Measurements from ENCODE around the gene CXXC4. TPM values are rescaled to one million over a fixed set of nuclear protein-coding genes. Genes with fewer than 3 reads are reported as not detected.
A peak's percentile ranks its signal among the peaks of the same experiment; 100 is the strongest.

The CXXC4 gene
- 4.5 TPM for polyA plus RNA-seq (2012; ENCODE audit: insufficient read length, low read depth)

GRCh38 chr4:104494822-104495559, at the start of gene CXXC4:
CXXC4 (minus strand) TSS chr4:104494894; CDS start chr4:104491802, 3,092 bp downstream.
- TF ChIP-seq POLR2AphosphoS5 (IDR thresholded peaks at IDR 0.05; ENCODE audit: low read depth, low read length) (peak; percentile 90), FOXP2 (optimal IDR thresholded peaks at IDR 0.05; ENCODE audit: borderline replicate concordance, extremely low read depth, extremely low read length, insufficient read depth) (peak; percentile 66), REST (IDR thresholded peaks at IDR 0.05; ENCODE audit: insufficient read depth in 1 of 2, low read depth in 2 of 2, low read length in 2 of 2) (peak in 1 of 2 experiments; percentile 13; a peak in 1 of 4 replicates), SIN3A (IDR thresholded peaks at IDR 0.05; ENCODE audit: borderline replicate concordance, insufficient read depth, low read length) (peak; percentile 83), TAF1 (IDR thresholded peaks at IDR 0.05; ENCODE audit: borderline replicate concordance, insufficient read depth, low read length) (peak; percentile 78; the same call in 1 of the 2 replicates)

- no peak for TF ChIP-seq TAF1 (IDR thresholded peaks at IDR 0.05; ENCODE audit: borderline replicate concordance, insufficient read depth, low read length)
- TF ChIP-seq SIN3A (IDR thresholded peaks at IDR 0.05; ENCODE audit: borderline replicate concordance, insufficient read depth, low read length), result no peak
- TF ChIP-seq POLR2AphosphoS5 (IDR thresholded peaks at IDR 0.05; ENCODE audit: low read depth, low read length), result no peak
- no peak for TF ChIP-seq REST (IDR thresholded peaks at IDR 0.05; ENCODE audit: insufficient read depth in 1 of 2, low read depth in 2 of 2, low read length in 2 of 2)
- no peak for TF ChIP-seq FOXP2 (optimal IDR thresholded peaks at IDR 0.05; ENCODE audit: borderline replicate concordance, extremely low read depth, extremely low read length, insufficient read depth)
Measured at GRCh38 chr4:104533156-104533555, 38.5 kb upstream of the CXXC4 start.

- no peak for TF ChIP-seq SIN3A (IDR thresholded peaks at IDR 0.05; ENCODE audit: borderline replicate concordance, insufficient read depth, low read length)
- TF ChIP-seq REST (IDR thresholded peaks at IDR 0.05; ENCODE audit: insufficient read depth in 1 of 2, low read depth in 2 of 2, low read length in 2 of 2), result no peak
- TF ChIP-seq POLR2AphosphoS5 (IDR thresholded peaks at IDR 0.05; ENCODE audit: low read depth, low read length), result no peak
- no peak for TF ChIP-seq TAF1 (IDR thresholded peaks at IDR 0.05; ENCODE audit: borderline replicate concordance, insufficient read depth, low read length)
- TF ChIP-seq FOXP2 (optimal IDR thresholded peaks at IDR 0.05; ENCODE audit: borderline replicate concordance, extremely low read depth, extremely low read length, insufficient read depth), result no peak
Measured at GRCh38 chr4:104532677-104533076, 38.0 kb upstream of the CXXC4 start.

- TF ChIP-seq POLR2AphosphoS5 (IDR thresholded peaks at IDR 0.05; ENCODE audit: low read depth, low read length) (no peak), SIN3A (IDR thresholded peaks at IDR 0.05; ENCODE audit: borderline replicate concordance, insufficient read depth, low read length) (no peak), FOXP2 (optimal IDR thresholded peaks at IDR 0.05; ENCODE audit: borderline replicate concordance, extremely low read depth, extremely low read length, insufficient read depth) (no peak), REST (IDR thresholded peaks at IDR 0.05; ENCODE audit: insufficient read depth in 1 of 2, low read depth in 2 of 2, low read length in 2 of 2) (no peak)
Measured at GRCh38 chr4:104531390-104531789, 36.7 kb upstream of the CXXC4 start.

Measured in PFSK-1 (cell line).